Measurements from ENCODE around the gene EXPH5. TPM values are rescaled to one million over a fixed set of nuclear protein-coding genes. Genes with fewer than 3 reads are reported as not detected.

EXPH5 gene
- total and polyA plus RNA-seq, 2 of the 8 experiments (the other 6 are each of a cell fraction or from before 2014, with no cell fraction given), result 1.1 to 11.5 TPM

GRCh38 chr11:108467091-108467823, 126.3 kb downstream of the EXPH5 start, which contains the start of gene C11orf65 (continued):
- TF ChIP-seq RAD21 (IDR thresholded peaks at IDR 0.05 in 1 of 2, conservative IDR thresholded peaks at IDR 0.05 in 1 of 2; ENCODE audit: low read depth in 2 of 2, low read length in 2 of 2), result no peak
